Left lung (tissue), 10 donors: ENCODE measurements around the gene CCDC158. TPM values are rescaled to one million over a fixed set of nuclear protein-coding genes. Genes with fewer than 3 reads are reported as not detected.
"Not testable (repeated sequence)": the region's sequence is repeated elsewhere in the genome, so short reads cannot be mapped to it uniquely, and the experiment has no call there.

Experiments
- ATAC-seq: fragments of 200-7000 bp; cut with Tn5 transposase; one replicate; pipeline ENCODE4 v1.9.1; 2020; ENCODE audit warnings: moderate library complexity
- DNase-seq, 4 donors: peaks; one replicate each; pipeline ENCODE4 v3.0.0-alpha.2; 2013 to 2020
- H3K27ac ChIP-seq, 2 donors: fragments of 200-600 bp; sonication (generic) in 1 of 2; one replicate each; pipeline versions ENCODE4 v1.5.0 to v1.8.0; 2020 to 2021
- H3K27me3 ChIP-seq, 2 donors: fragments of 200-600 bp; sonication (generic) in 1 of 2; one replicate each; pipeline versions ENCODE4 v1.5.0 to v1.8.0; 2020 to 2021
- H3K36me3 ChIP-seq, 2 donors: fragments of 200-600 bp; sonication (generic) in 1 of 2; one replicate each; pipeline versions ENCODE4 v1.5.0 to v1.8.0; 2020 to 2021
- H3K4me1 ChIP-seq, 2 donors: fragments of 200-600 bp; one replicate each; pipeline ENCODE4 v1.8.0; 2021
- H3K4me3 ChIP-seq, 2 donors: fragments of 200-600 bp; sonication (generic) in 1 of 2; one replicate each; pipeline versions ENCODE4 v1.5.0 to v1.8.0; 2020 to 2021; ENCODE audit warnings: mild to moderate bottlenecking in 1 of 2
- H3K9me3 ChIP-seq, 2 donors: fragments of 200-600 bp; sonication (generic) in 1 of 2; one replicate each; pipeline versions ENCODE4 v1.5.0 to v1.8.0; 2020 to 2021
- intact Hi-C, 2 donors: fragments of 100-400 bp; cut with DNase I; formaldehyde crosslinking; loops; one replicate each; pipeline versions ENCODE4 v1.11.2 to v1.14.2; 2022
- polyA plus RNA-seq, 6 donors: library from polyadenylated mRNA; unstranded; fragments of 120-200 nt; gene quantifications; one replicate each; pipeline ENCODE4 v1.2.1, GENCODE V29; 2013; ENCODE audit not compliant: insufficient read length in 6 of 6
- total RNA-seq, 2 donors: library from RNA; stranded (reverse); fragmentation: NEBNext Ultra II Directional; extraction: Animal tissue kit (Norgen Biotek cat#: 25700); gene quantifications; one replicate each; pipeline ENCODE4 v1.2.1, GENCODE V29; 2021
- TF ChIP-seq, protein P1 (sequence below), 2 donors: fragments of 200-600 bp; sonication (generic) in 1 of 2; IDR thresholded peaks; one replicate each; pipeline versions ENCODE4 v1.5.0 to v1.8.0; 2021; ENCODE audit warnings: antibody characterized with exemption in 2 of 2
- donor health status: DM: no; HTN: yes; CAD: no.
- donor health status: DM: no; HTN: no; CAD: no.

Gene CCDC158
- total and polyA plus RNA-seq, 8 donors: 0.47 to 1.6 (median 0.84) TPM

DNA sequence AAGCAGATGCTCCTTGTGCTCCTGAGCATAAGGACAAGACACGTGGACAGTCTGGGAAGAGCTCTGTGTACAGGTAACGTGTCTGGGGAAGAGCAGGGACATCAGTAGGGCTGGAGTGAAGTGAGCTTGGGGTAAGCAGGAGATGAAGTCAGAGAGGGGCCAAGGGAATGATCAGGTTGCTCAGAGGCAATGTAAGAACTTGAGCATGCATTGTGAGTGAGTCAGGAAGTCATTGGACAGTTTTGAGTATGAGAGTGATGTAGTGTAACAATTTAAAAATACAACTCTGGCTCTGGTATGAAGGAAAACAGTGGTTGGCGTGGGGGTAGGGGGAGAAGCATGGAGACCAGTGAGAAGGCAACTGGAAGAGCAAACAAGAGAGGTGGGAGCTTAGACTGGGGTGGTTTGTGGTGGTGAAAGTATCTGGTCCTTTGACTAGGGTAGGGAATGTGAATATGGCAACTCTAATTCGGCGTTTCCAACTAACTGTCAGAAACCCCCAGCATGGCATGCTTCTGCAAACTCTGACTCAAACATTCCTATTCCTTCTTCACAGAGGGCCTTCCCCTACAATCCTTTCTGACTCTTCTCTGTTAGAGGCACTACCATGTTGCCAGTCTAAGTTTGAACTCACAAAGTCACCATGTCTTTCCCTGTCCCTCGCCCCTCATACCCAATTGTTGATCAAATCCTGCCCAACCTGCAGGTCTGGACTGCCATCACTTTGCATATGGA, 57.2 kb downstream of the CCDC158 start:
- intact Hi-C loops: no loop called here
- Histone ChIP-seq H3K36me3 (no peaks in the 10 kb centered on the region), H3K9me3 (peaks cover 0 to 13% of the 10 kb centered on the region in 2 donors), H3K4me3 (no peak overlapping the region), H3K27ac (no peak overlapping the region), H3K27me3 (no peaks in the 10 kb centered on the region), H3K4me1 (no peaks in the 10 kb centered on the region)
- no peak for ATAC-seq
- TF ChIP-seq, protein P1, sequence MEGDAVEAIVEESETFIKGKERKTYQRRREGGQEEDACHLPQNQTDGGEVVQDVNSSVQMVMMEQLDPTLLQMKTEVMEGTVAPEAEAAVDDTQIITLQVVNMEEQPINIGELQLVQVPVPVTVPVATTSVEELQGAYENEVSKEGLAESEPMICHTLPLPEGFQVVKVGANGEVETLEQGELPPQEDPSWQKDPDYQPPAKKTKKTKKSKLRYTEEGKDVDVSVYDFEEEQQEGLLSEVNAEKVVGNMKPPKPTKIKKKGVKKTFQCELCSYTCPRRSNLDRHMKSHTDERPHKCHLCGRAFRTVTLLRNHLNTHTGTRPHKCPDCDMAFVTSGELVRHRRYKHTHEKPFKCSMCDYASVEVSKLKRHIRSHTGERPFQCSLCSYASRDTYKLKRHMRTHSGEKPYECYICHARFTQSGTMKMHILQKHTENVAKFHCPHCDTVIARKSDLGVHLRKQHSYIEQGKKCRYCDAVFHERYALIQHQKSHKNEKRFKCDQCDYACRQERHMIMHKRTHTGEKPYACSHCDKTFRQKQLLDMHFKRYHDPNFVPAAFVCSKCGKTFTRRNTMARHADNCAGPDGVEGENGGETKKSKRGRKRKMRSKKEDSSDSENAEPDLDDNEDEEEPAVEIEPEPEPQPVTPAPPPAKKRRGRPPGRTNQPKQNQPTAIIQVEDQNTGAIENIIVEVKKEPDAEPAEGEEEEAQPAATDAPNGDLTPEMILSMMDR (IDR thresholded peaks at IDR 0.05): no peak
- no peak for DNase-seq

DNA sequence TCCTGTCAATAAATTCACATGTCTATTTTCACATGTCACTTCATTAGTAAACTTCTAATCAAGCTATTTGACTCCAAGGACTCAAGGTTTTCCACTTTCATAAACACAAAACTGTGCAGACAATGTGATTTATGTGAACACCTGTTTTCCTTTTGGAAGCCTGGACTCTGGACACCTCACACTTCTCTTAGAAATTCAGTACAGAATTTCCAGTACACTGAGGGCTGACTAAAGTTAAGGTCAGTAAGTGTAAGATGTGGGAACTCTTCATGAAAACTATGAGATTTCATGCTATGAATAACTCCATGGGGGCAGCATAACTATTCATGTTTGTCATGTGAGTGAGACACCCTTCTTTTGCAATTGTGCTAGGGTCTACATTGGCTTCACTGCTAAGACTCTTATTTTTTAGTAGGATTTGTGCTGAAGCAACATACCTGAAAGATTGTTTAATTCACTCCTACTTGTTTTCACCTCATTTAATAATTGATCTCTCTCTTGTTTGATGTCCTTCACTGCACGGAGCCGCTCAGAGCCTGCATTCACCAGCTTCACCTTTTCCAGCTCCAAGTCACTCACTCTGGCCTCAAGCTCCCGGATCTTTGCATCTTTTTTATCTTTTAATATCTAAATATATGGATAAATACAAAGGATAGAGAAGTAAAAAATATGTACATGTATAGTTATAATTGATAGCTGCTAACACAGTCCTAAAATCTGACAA, 59.1 kb downstream of the CCDC158 start:
- H3K9me3 ChIP-seq: peaks cover 0 to 21% of the 10 kb centered on the region in 2 donors
- ATAC-seq (no peak), DNase-seq (no peak)
- no peaks in the 10 kb centered on the region for H3K4me1 ChIP-seq
- intact Hi-C loops: no loop called here
- no peaks in the 10 kb centered on the region for H3K27me3 ChIP-seq
- H3K36me3 ChIP-seq: no peaks in the 10 kb centered on the region
- no peak overlapping the region for H3K27ac ChIP-seq
- TF ChIP-seq, protein P1 (IDR thresholded peaks at IDR 0.05): no peak
- H3K4me3 ChIP-seq: no peak overlapping the region

DNA sequence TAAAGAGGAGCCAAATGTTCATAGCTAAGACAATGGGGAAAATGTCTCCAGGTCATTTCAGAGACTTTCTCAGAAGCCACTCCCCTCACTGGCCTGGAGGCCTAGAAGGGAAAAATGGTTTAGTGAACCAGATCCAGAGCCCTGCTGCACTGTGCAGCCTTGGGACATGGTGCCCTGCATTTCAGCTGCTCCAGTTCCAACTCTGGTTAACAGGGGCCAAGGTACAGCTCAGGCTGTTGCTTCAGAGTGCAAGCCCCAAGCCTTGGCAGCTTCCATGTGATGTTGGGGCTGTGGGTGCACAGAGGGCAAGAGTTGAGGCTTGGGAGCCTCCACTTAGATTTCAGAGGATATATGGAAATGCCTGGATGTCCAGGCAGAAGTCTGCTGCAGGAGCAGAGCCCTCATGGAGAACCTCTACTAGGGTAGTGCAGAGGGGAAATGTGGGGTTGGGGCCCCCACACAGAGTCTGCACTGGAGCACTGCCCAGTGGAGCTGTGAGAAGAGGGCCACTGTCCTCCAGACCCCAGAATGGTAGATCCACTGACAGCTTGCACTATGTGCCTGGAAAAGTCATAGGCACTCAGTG, 61.0 kb downstream of the CCDC158 start:
- H3K27me3 ChIP-seq, H3K27ac ChIP-seq, DNase-seq, intact Hi-C loops, ATAC-seq, H3K36me3 ChIP-seq, H3K4me3 ChIP-seq, H3K4me1 ChIP-seq: not testable (repeated sequence)
- peaks cover 0 to 21% of the 10 kb centered on the region in 2 donors for H3K9me3 ChIP-seq

DNA sequence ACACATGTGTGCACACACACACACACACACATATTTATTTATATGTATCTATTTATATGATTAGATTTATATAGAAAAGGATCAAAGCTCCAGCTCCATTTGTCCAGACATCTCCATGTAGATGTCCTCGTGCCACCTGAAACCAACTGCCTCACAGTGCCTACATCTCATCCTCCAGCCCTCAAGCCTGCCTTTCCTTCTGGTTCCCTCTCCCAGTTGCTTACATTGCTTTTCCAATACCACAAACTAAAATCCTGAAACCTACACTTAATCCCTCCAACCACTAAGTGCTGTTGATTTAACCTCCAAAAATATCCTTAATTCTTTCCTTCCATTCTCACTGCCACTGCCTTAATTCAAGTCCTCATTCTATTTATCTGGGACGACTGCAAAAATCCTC, 63.0 kb downstream of the CCDC158 start:
- TF ChIP-seq, protein P1 (IDR thresholded peaks at IDR 0.05): no peak
- Histone ChIP-seq H3K36me3 (no peaks in the 10 kb centered on the region), H3K4me3 (no peak overlapping the region), H3K27ac (no peak overlapping the region), H3K27me3 (no peaks in the 10 kb centered on the region), H3K4me1 (no peaks in the 10 kb centered on the region), H3K9me3 (peaks cover 0 to 21% of the 10 kb centered on the region in 2 donors)
- intact Hi-C loops: no loop called here
- no peak for ATAC-seq
- DNase-seq: no peak

DNA sequence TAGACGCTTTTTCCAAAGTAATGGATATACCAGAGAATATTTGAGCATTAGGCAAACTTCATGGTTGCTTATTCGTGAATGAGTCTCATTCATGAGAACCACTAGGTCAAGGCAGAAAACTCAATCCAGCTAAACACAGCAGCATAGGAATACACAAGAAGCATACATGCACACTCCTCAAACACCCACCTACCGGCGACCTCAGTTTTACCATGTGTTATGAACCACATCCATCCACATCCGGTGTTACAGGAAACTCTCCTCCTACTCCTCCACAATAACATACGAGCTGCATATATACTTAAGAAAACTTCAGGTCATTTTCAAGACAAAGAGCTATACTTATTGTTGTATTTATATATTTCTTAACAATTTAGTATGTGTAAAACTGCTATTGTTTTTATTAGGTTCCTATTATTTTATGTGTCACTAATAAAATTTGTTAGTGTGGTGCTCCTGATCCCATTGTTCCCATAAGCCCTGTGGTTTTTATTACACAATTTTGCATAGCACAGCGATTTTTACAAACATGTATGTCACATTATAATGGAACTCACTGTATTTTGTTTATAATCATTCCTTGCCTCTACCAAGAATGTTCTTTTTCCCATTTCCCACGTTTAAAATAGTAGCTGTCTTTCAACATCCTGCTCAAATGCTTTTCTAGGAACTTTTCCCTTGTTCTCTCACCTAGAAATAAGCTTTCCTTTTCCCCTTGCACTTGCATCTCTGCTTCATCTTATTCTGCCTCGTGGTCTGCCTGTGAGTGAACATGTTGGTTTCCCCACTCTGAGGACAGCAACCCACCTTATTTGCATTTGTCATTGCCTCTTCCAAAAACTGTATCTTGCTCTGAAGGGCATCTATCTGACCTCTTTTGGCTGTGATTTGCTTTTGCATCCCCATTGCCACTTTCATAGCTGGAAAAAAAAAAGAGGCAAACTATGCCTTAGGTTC, 66.1 kb downstream of the CCDC158 start:
- no peak for DNase-seq
- TF ChIP-seq, protein P1 (IDR thresholded peaks at IDR 0.05): no peak
- no peaks in the 10 kb centered on the region for H3K36me3 ChIP-seq
- H3K4me1 ChIP-seq: no peaks in the 10 kb centered on the region
- H3K4me3 ChIP-seq: no peak overlapping the region
- peaks cover 0 to 12% of the 10 kb centered on the region in 2 donors for H3K9me3 ChIP-seq
- intact Hi-C loops: no loop called here
- H3K27ac ChIP-seq: no peak overlapping the region
- no peaks in the 10 kb centered on the region for H3K27me3 ChIP-seq
- ATAC-seq: no peak
